ENCODE data around the gene SSR1. TPM values are rescaled to one million over a fixed set of nuclear protein-coding genes. Genes with fewer than 3 reads are reported as not detected.
A peak's percentile ranks its signal among the peaks of the same experiment; 100 is the strongest.

The SSR1 gene
- total and polyA plus RNA-seq, 9 of the 15 experiments (the other 6 are each of a cell fraction or from before 2014, with no cell fraction given), result 87.7 to 220 (median 144) TPM

- TF ChIP-seq EGR1 (conservative IDR thresholded peaks at IDR 0.05) (no peak), TFAP4 (CRISPR knock-in tag; IDR thresholded peaks at IDR 0.05; ENCODE audit: borderline replicate concordance) (0 out of 2 replicates have a peak, but pooled peaks have one; percentile 22), TAF1 (IDR thresholded peaks at IDR 0.05; ENCODE audit: control insufficient read depth, extremely low read depth, insufficient read depth, low read length, severe bottlenecking) (peak; percentile 9), NFIC (IDR thresholded peaks at IDR 0.05) (no peak), ZNF696 (CRISPR knock-in tag; conservative IDR thresholded peaks at IDR 0.05) (no peak), NRF1 (conservative IDR thresholded peaks at IDR 0.05 in 1 of 2, IDR thresholded peaks at IDR 0.05 in 1 of 2) (0 out of 4 replicates have a peak, but pooled peaks of 1 of the 2 experiments have one; percentile 34), MTA3 (IDR thresholded peaks at IDR 0.05; ENCODE audit: borderline replicate concordance) (0 out of 2 replicates have a peak, but pooled peaks have one; percentile 46), ZNF79 (CRISPR knock-in tag; IDR thresholded peaks at IDR 0.05; ENCODE audit: low read depth) (no peak)
These were observed 57.8 kb downstream of the SSR1 start (continued) for GRCh38 chr6:7254980-7255835.

DNA sequence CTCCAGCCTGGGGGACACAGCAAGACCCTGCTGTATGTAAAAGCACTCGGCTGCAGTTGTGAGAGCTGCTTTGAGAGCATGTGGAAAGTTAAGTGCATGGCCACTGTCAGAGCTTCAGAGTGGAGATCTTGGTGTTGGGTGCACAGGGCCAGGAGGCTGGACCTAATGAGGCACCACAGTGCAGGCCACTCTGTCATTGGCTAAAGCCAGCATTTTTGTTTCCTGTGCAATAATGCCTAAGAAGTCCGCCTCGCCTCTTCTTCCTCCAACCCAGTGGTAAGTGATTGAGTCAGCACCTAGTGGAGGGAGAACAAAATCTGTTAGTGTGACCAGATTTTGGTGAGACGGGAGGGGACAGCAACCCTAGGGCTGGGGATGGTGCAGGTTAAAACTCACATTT is 60.6 kb downstream of the SSR1 start:
- H3K36me3 ChIP-seq (ENCODE audit: control insufficient read depth, insufficient read depth, low read length), result peaks cover 50% of the 10 kb centered on the region; the same call in 2 of the 3 replicates
- 81% methylated on average over 4 of the region's 4 CpGs for WGBS (ENCODE audit: insufficient coverage, low coverage, missing lambda C conversion rate)
- ATAC-seq, result peak; percentile 6; the same call in 2 of the 3 replicates
- peaks cover 3% of the 10 kb centered on the region; the same call in 1 of the 2 replicates for H4K20me1 ChIP-seq (replicated peaks; ENCODE audit: control insufficient read depth, insufficient read depth, low read length)
- POLR2A ChIA-PET, result no interaction called here
- H3K4me2 ChIP-seq (ENCODE audit: insufficient read depth, low read length), result no peak overlapping the region
- no peaks in the 10 kb centered on the region for H3K9me1 ChIP-seq (ENCODE audit: control insufficient read depth, insufficient read depth, low read length)
- no peaks in the 10 kb centered on the region for H3K79me2 ChIP-seq (ENCODE audit: control insufficient read depth, insufficient read depth, low read length)
- no TSS peak for BruUV-seq (replicated peaks)
- CTCF ChIA-PET (ENCODE audit: low intra/inter-chr PET ratio), result interaction anchor here (0.6 kb wide), 1 partner anchor 47 kb away, joined by 3 read pairs; no protein-coding TSS in a partner anchor
- no peaks in the 10 kb centered on the region for H3K9me3 ChIP-seq (replicated peaks; ENCODE audit: control insufficient read depth, insufficient read depth, low read depth, low read length)
- H3K27ac ChIP-seq (ENCODE audit: extremely low read depth, low read depth, low read length), result no peak overlapping the region
- no peak overlapping the region for H2AFZ ChIP-seq (ENCODE audit: low read depth, low read length)
- no peaks in the 10 kb centered on the region for H3K27me3 ChIP-seq (ENCODE audit: control insufficient read depth in 2 of 2, insufficient read depth in 2 of 2, low read length in 2 of 2)
- intact Hi-C loops (cut with micrococcal nuclease), result no loop called here
- FAIRE-seq, result no peak
- TF ChIP-seq, protein P1, sequence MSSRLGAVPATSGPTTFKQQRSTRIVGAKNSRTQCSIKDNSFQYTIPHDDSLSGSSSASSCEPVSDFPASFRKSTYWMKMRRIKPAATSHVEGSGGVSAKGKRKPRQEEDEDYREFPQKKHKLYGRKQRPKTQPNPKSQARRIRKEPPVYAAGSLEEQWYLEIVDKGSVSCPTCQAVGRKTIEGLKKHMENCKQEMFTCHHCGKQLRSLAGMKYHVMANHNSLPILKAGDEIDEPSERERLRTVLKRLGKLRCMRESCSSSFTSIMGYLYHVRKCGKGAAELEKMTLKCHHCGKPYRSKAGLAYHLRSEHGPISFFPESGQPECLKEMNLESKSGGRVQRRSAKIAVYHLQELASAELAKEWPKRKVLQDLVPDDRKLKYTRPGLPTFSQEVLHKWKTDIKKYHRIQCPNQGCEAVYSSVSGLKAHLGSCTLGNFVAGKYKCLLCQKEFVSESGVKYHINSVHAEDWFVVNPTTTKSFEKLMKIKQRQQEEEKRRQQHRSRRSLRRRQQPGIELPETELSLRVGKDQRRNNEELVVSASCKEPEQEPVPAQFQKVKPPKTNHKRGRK (tag; IDR thresholded peaks at IDR 0.05), result no peak
- 0 out of 2 replicates have a peak, but pooled peaks have one; percentile 22 for TF ChIP-seq USF1 (CRISPR knock-in tag; IDR thresholded peaks at IDR 0.05)
- no peak for TF ChIP-seq ZNF239 (CRISPR knock-in tag; IDR thresholded peaks at IDR 0.05)
- TF ChIP-seq, protein P2, sequence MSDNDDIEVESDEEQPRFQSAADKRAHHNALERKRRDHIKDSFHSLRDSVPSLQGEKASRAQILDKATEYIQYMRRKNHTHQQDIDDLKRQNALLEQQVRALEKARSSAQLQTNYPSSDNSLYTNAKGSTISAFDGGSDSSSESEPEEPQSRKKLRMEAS (CRISPR knock-in tag; IDR thresholded peaks at IDR 0.05), result peak; percentile 31; the same call in 1 of the 2 replicates
- peak; percentile 56; the same call in 1 of the 2 replicates for TF ChIP-seq POLR2A (conservative IDR thresholded peaks at IDR 0.05)
- TF ChIP-seq POLR2AphosphoS2 (IDR thresholded peaks at IDR 0.05; ENCODE audit: low read length), result peak; percentile 78; the same call in 1 of the 2 replicates
- H3K9ac ChIP-seq (ENCODE audit: insufficient read depth in 1 of 2, low read depth in 2 of 2, low read length in 2 of 2), result no peak overlapping the region
- in situ Hi-C loops (cut with MboI), result no loop called here
- DNase-seq (ENCODE audit: extremely low read depth in 1 of 4, low spot score in 3 of 4), result no peak
- H3K4me1 ChIP-seq (replicated peaks in 1 of 2; ENCODE audit: control insufficient read depth in 2 of 2, insufficient read depth in 2 of 2, low read length in 2 of 2), result peaks cover 12 to 13% of the 10 kb centered on the region in 2 experiments; a peak in 4 of 5 replicates
- H3K4me3 ChIP-seq, result no peak overlapping the region
